ENCODE data around the gene NEK8. TPM values are rescaled to one million over a fixed set of nuclear protein-coding genes. Genes with fewer than 3 reads are reported as not detected.

The NEK8 gene
- total and polyA plus RNA-seq, 2 experiments from 2014 or later: 5.0 to 13.6 TPM

DNA sequence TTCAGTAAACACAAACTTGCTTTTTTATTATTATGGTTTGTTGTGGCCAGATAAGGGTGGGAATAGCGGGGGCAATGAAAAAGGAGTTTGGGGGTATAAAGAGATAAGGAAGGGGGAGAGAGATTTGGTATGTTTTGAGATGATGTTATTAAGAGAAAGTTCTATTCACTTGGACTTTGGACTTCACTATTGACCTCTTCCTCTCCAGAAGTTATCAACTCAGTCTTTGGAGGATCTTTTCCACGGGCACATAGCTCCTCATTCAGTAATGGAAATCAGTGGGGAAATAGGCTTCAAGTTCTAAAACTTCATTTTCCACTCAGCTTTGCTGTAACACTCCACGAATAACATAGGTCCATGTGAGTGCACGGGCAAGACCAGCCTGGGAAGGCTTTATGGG is 40.1 kb upstream of the NEK8 start:
- Histone ChIP-seq H3K9me3 (ENCODE audit: low read depth) (no peaks in the 10 kb centered on the region), H3K36me3 (peaks cover 76% of the 10 kb centered on the region), H3K27me3 (no peaks in the 10 kb centered on the region), H3K4me3 (no peak overlapping the region), H3K27ac (no peak overlapping the region), H3K4me1 (ENCODE audit: low read depth) (no peaks in the 10 kb centered on the region)
- TF ChIP-seq, protein P1, sequence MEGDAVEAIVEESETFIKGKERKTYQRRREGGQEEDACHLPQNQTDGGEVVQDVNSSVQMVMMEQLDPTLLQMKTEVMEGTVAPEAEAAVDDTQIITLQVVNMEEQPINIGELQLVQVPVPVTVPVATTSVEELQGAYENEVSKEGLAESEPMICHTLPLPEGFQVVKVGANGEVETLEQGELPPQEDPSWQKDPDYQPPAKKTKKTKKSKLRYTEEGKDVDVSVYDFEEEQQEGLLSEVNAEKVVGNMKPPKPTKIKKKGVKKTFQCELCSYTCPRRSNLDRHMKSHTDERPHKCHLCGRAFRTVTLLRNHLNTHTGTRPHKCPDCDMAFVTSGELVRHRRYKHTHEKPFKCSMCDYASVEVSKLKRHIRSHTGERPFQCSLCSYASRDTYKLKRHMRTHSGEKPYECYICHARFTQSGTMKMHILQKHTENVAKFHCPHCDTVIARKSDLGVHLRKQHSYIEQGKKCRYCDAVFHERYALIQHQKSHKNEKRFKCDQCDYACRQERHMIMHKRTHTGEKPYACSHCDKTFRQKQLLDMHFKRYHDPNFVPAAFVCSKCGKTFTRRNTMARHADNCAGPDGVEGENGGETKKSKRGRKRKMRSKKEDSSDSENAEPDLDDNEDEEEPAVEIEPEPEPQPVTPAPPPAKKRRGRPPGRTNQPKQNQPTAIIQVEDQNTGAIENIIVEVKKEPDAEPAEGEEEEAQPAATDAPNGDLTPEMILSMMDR (IDR thresholded peaks at IDR 0.05; ENCODE audit: low read depth, low read length): no peak
- DNase-seq (ENCODE audit: low read depth in 1 of 2, low spot score in 1 of 2): no peak

DNA sequence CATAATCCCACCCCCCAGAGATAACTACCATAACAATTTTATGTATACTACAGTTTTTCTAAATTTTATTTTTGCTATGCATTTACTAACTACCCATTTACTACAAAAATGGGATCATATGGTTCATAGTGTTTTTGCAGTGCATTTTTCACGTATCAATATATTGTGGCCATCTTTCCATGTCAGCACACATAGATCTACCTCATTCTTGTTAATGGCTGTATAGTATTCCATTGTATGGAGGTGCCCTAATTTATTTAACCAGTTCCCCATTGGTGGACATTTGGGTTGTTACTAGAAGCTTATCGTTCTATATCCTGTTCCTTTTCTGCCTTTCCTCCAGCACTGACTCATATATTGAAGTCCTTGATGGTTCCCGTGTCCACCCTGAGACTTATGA is 39.6 kb upstream of the NEK8 start:
- H3K27ac ChIP-seq: no peak overlapping the region
- H3K36me3 ChIP-seq: peaks cover 77% of the 10 kb centered on the region
- no peaks in the 10 kb centered on the region for H3K9me3 ChIP-seq (ENCODE audit: low read depth)
- TF ChIP-seq, protein P1 (IDR thresholded peaks at IDR 0.05; ENCODE audit: low read depth, low read length): no peak
- H3K4me3 ChIP-seq: no peak overlapping the region
- DNase-seq (ENCODE audit: low read depth in 1 of 2, low spot score in 1 of 2): no peak
- H3K4me1 ChIP-seq (ENCODE audit: low read depth): no peaks in the 10 kb centered on the region
- H3K27me3 ChIP-seq: no peaks in the 10 kb centered on the region

DNA sequence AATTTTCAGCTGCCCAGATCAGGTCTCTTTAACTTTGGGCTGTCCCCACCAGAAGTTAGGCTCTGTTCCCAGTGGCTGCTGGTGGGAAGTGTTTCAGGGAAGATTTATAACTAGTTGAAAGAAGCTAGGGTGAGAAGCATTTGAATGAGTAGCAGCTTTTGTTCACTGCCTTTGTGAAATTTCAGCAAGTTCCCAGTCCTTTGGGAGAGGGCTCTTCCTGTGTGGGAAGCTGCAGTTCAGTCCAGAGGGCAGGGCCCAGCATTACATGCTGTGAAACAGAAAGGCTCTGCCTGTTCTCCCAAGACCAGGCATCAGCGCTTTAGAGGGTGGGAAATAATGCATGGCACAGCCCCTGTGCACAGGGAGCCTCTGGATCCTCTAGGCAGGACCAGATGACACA is 34.7 kb upstream of the NEK8 start:
- H3K27ac ChIP-seq: no peak overlapping the region
- TF ChIP-seq, protein P1 (IDR thresholded peaks at IDR 0.05; ENCODE audit: low read depth, low read length): no peak

DNA sequence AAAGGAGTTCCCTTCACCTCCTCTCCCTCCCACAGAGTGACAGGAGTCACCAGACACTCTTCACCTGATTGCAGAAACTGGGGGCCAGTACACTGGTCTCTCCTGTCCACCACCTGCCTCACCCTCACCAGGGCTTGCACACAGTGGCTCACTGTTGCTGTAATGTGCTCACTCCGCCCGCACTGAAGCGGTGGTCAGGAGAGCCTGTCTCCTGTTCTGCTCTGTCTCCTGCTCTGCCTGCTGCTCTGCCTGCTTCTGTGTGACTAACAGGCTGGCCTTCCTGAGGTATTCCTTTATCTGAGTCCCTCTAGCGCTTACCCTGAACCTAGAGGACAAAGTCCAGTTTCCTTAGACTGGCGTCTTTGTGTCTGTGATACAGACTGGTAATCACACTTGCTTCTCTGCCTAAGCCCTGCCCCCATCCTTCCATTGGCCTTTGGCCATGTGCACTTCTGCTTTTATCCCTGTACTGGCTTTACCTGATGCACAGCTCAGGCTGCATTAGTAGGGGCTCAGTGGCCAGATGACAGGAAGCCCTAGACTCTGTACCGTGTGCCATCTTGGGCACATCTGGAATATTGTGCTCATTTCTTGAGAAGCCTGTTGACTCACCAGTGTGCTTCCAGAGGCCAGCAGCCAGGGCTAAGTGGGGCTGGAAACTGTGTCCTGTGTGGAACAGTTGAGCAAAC is 30.2 kb upstream of the NEK8 start:
- Histone ChIP-seq H3K4me1 (ENCODE audit: low read depth) (no peaks in the 10 kb centered on the region), H3K9me3 (ENCODE audit: low read depth) (no peaks in the 10 kb centered on the region), H3K27ac (no peak overlapping the region), H3K27me3 (no peaks in the 10 kb centered on the region), H3K4me3 (no peak overlapping the region), H3K36me3 (peaks cover 81% of the 10 kb centered on the region)
- no peak for DNase-seq (ENCODE audit: low read depth in 1 of 2, low spot score in 1 of 2)
- TF ChIP-seq, protein P1 (IDR thresholded peaks at IDR 0.05; ENCODE audit: low read depth, low read length): no peak

More for the DNA sequence above, 34.7 kb upstream of the NEK8 start:
- no peaks in the 10 kb centered on the region for H3K4me1 ChIP-seq (ENCODE audit: low read depth)
- H3K27me3 ChIP-seq: no peaks in the 10 kb centered on the region
- no peak for DNase-seq (ENCODE audit: low read depth in 1 of 2, low spot score in 1 of 2)
- no peak overlapping the region for H3K4me3 ChIP-seq
- H3K36me3 ChIP-seq: peaks cover 75% of the 10 kb centered on the region
- no peaks in the 10 kb centered on the region for H3K9me3 ChIP-seq (ENCODE audit: low read depth)

DNA sequence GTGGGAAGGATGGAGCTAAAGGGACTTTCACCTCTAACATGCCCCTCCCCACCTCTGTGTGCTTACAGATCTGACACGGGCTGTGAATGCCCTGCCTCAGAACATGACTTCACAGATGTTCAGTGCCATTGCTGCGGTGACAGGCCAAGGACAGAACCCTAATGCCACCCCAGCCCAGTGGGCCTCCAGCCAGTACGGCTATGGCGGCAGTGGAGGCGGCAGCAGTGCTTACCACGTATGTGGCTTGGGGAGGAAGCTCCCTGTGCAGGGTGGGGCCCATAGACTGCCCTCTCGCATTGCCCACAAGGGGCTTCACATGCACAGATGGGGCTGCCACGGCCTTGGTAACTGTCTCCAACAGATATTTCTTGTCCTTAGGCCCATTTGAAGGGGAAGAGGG is 28.3 kb upstream of the NEK8 start:
- Histone ChIP-seq H3K27me3 (no peaks in the 10 kb centered on the region), H3K4me3 (no peak overlapping the region), H3K4me1 (ENCODE audit: low read depth) (no peaks in the 10 kb centered on the region), H3K36me3 (peaks cover 64% of the 10 kb centered on the region), H3K9me3 (ENCODE audit: low read depth) (no peaks in the 10 kb centered on the region), H3K27ac (no peak overlapping the region)
- TF ChIP-seq, protein P1 (IDR thresholded peaks at IDR 0.05; ENCODE audit: low read depth, low read length): no peak
- no peak for DNase-seq (ENCODE audit: low read depth in 1 of 2, low spot score in 1 of 2)
